ENCODE measurements around the gene GART. TPM values are rescaled to one million over a fixed set of nuclear protein-coding genes. Genes with fewer than 3 reads are reported as not detected.

The GART gene
- polyA plus RNA-seq, 1 donor (not counting 4 experiments of a cell fraction or from before 2014, with no cell fraction given) = 50.3 TPM

DNA sequence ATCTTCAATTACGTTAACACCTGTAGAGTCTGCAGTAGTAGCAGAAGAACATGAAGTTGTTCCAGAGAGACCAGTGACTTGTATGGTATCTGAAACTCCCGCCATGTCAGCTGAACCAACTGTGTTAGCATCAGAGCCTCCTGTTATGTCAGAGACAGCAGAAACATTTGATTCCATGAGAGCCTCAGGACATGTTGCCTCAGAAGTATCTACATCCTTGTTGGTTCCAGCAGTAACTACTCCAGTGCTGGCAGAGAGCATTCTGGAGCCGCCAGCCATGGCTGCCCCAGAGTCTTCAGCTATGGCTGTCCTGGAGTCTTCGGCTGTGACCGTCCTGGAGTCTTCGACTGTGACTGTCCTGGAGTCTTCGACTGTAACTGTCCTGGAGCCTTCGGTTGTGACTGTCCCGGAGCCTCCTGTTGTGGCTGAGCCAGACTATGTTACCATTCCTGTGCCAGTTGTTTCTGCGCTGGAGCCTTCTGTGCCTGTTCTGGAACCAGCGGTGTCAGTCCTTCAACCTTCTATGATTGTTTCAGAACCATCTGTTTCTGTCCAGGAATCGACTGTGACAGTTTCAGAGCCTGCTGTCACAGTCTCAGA is 11.2 kb upstream of the GART start:
- Histone ChIP-seq H3K9me3 (ENCODE audit: control insufficient read depth, low read depth, low read length) (no peaks in the 10 kb centered on the region), H3K27me3 (ENCODE audit: control insufficient read depth, extremely low read depth, insufficient read depth, low read length) (no peaks in the 10 kb centered on the region), H2AFZ (ENCODE audit: control insufficient read depth, low read length) (no peak overlapping the region), H3K36me3 (ENCODE audit: control insufficient read depth in 2 of 2, extremely low read depth in 1 of 2, insufficient read depth in 2 of 2, low read length in 2 of 2) (peaks cover 49 to 57% of the 10 kb centered on the region in 2 experiments), H3K9ac (ENCODE audit: control insufficient read depth, extremely low read depth, insufficient read depth, low read length) (no peak overlapping the region), H3K27ac (ENCODE audit: control insufficient read depth, insufficient read depth, low read length) (no peak overlapping the region), H3K4me1 (ENCODE audit: control insufficient read depth, extremely low read depth, insufficient read depth, low read length) (no peaks in the 10 kb centered on the region), H3K79me2 (ENCODE audit: control insufficient read depth, insufficient read depth, low read length) (peaks cover 98% of the 10 kb centered on the region), H3K4me3 (ENCODE audit: control insufficient read depth in 2 of 3, extremely low read depth in 1 of 3, insufficient read depth in 2 of 3, low read depth in 1 of 3, low read length in 3 of 3) (no peak overlapping the region), H4K20me1 (ENCODE audit: control insufficient read depth, extremely low read depth, insufficient read depth, low read length) (peaks cover 50% of the 10 kb centered on the region), H3K4me2 (ENCODE audit: control insufficient read depth, extremely low read depth, insufficient read depth, low read depth, low read length) (no peak overlapping the region), H3K9me1 (ENCODE audit: control insufficient read depth, extremely low read depth, insufficient read depth, low read length) (no peaks in the 10 kb centered on the region)
- DNase-seq (ENCODE audit: low read depth, low spot score) = no peak
- no peak for FAIRE-seq
- TF ChIP-seq EZH2 (IDR thresholded peaks at IDR 0.05; ENCODE audit: low read length) = no peak
- TF ChIP-seq, protein P1, sequence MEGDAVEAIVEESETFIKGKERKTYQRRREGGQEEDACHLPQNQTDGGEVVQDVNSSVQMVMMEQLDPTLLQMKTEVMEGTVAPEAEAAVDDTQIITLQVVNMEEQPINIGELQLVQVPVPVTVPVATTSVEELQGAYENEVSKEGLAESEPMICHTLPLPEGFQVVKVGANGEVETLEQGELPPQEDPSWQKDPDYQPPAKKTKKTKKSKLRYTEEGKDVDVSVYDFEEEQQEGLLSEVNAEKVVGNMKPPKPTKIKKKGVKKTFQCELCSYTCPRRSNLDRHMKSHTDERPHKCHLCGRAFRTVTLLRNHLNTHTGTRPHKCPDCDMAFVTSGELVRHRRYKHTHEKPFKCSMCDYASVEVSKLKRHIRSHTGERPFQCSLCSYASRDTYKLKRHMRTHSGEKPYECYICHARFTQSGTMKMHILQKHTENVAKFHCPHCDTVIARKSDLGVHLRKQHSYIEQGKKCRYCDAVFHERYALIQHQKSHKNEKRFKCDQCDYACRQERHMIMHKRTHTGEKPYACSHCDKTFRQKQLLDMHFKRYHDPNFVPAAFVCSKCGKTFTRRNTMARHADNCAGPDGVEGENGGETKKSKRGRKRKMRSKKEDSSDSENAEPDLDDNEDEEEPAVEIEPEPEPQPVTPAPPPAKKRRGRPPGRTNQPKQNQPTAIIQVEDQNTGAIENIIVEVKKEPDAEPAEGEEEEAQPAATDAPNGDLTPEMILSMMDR (optimal IDR thresholded peaks at IDR 0.05 in 1 of 3, IDR thresholded peaks at IDR 0.05 in 1 of 3, conservative IDR thresholded peaks at IDR 0.05 in 1 of 3; ENCODE audit: extremely low read depth in 1 of 3, insufficient read depth in 2 of 3, low read length in 3 of 3) = no peak
- dilution Hi-C loops (cut with MboI; ENCODE audit: extremely low pct_ligation_motif_present, low sequenced_read_pairs) = no loop called here

GRCh38 chr21:33552093-33552998 is 10.4 kb upstream of the GART start:
- peaks cover 50% of the 10 kb centered on the region for H4K20me1 ChIP-seq (ENCODE audit: control insufficient read depth, extremely low read depth, insufficient read depth, low read length)
- H3K4me3 ChIP-seq (ENCODE audit: control insufficient read depth in 2 of 3, extremely low read depth in 1 of 3, insufficient read depth in 2 of 3, low read depth in 1 of 3, low read length in 3 of 3) = no peak overlapping the region
- H2AFZ ChIP-seq (ENCODE audit: control insufficient read depth, low read length) = no peak overlapping the region
- H3K27me3 ChIP-seq (ENCODE audit: control insufficient read depth, extremely low read depth, insufficient read depth, low read length) = no peaks in the 10 kb centered on the region
- H3K9me1 ChIP-seq (ENCODE audit: control insufficient read depth, extremely low read depth, insufficient read depth, low read length) = no peaks in the 10 kb centered on the region
- H3K36me3 ChIP-seq (ENCODE audit: control insufficient read depth in 2 of 2, extremely low read depth in 1 of 2, insufficient read depth in 2 of 2, low read length in 2 of 2) = peaks cover 48 to 55% of the 10 kb centered on the region in 2 experiments
- dilution Hi-C loops (cut with MboI; ENCODE audit: extremely low pct_ligation_motif_present, low sequenced_read_pairs) = no loop called here
- no peak overlapping the region for H3K4me2 ChIP-seq (ENCODE audit: control insufficient read depth, extremely low read depth, insufficient read depth, low read depth, low read length)
- DNase-seq (ENCODE audit: low read depth, low spot score) = no peak
- no peaks in the 10 kb centered on the region for H3K4me1 ChIP-seq (ENCODE audit: control insufficient read depth, extremely low read depth, insufficient read depth, low read length)
- H3K79me2 ChIP-seq (ENCODE audit: control insufficient read depth, insufficient read depth, low read length) = peaks cover 98% of the 10 kb centered on the region
- TF ChIP-seq, protein P1 (optimal IDR thresholded peaks at IDR 0.05 in 1 of 3, IDR thresholded peaks at IDR 0.05 in 1 of 3, conservative IDR thresholded peaks at IDR 0.05 in 1 of 3; ENCODE audit: extremely low read depth in 1 of 3, insufficient read depth in 2 of 3, low read length in 3 of 3) = no peak
- TF ChIP-seq EZH2 (IDR thresholded peaks at IDR 0.05; ENCODE audit: low read length) = no peak
- H3K9me3 ChIP-seq (ENCODE audit: control insufficient read depth, low read depth, low read length) = no peaks in the 10 kb centered on the region
- no peak overlapping the region for H3K27ac ChIP-seq (ENCODE audit: control insufficient read depth, insufficient read depth, low read length)
- H3K9ac ChIP-seq (ENCODE audit: control insufficient read depth, extremely low read depth, insufficient read depth, low read length) = no peak overlapping the region
- FAIRE-seq = no peak
